Stimulated activated CD8-positive, alpha-beta memory T cell treated with anti-CD3 and anti-CD28 coated beads, Interleukin-12 subunit alpha, Interleukin-12 subunit beta, amount 100 ng/mL, for 24 hours (primary cell): ENCODE data around the gene RNF126.
"Not testable (repeated sequence)": the region's sequence is repeated elsewhere in the genome, so short reads cannot be mapped to it uniquely, and the experiment has no call there.

Experiments used
- DNase-seq: peaks from one replicate; pipeline ENCODE4 v3.0.0-alpha.2; 2020; ENCODE audit errors: extremely low read depth

The RNF126 gene

DNA sequence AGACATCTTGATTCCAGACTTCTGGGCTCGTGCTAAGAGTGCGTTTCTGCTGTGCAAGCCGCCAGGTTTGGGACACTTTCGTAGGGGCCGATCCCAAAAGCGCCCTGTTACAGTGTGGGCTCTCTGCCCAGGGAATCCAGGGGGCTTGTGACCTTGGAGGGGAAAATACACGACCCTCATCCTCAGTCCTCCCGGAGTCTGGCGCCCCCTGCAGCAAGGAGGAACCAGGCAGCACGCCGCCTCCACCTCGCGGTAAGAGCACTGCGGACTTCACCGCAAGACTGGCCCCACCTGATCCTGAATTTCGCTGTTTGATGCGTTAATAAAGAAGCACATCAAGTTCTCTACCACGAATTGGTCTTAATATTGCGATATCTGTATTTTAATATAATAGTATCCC lies 34.8 kb downstream of the RNF126 start:
- no peak for DNase-seq

DNA sequence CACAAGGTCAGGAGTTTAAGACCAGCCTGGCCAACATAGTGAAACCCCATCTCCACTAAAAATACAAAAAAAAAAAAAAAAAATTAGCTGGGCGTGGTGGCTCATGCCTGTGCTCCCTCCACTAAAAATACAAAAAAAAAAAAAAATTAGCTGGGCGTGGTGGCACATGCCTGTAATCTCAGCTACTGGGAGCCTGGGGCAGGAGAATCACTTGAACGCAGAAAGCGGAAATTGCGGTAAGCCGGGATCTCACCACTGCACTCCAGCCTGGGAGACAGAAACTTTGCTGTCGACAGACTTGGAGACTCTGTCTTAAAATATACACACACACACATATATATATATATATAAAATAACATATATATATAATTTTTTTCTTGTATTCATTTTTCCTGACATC lies 36.4 kb downstream of the RNF126 start:
- not testable (repeated sequence) for DNase-seq

- DNase-seq, result no peak
These were observed 37.8 kb downstream of the RNF126 start for GRCh38 chr19:625257-625656.

GRCh38 chr19:624433-625109 lies 38.4 kb downstream of the RNF126 start:
- DNase-seq, result no peak

DNA sequence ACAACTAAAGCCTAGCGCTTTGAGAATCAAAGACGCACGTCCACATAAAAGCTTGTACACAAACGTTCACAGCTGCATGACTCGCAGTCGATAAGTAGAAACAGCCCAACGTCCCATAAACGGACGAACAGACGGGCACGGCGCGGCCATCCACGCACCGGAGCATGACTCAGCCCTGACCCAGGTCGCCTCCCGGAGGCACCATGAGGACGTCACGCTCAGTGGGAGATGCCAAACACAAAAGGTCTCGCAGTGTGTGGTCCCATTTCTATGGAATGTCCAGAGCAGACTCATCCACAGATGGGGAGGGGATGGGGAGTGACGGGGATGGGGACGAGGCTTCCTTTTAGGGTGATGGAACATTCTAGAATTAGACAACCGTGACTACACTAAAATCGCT lies 39.0 kb downstream of the RNF126 start:
- DNase-seq, result no peak

- DNase-seq, result no peak
These were observed 39.7 kb downstream of the RNF126 start for GRCh38 chr19:623175-623916.

- no peak for DNase-seq
These were observed 40.3 kb downstream of the RNF126 start for GRCh38 chr19:622666-623065.

GRCh38 chr19:621819-622218 lies 41.2 kb downstream of the RNF126 start:
- no peak for DNase-seq

DNA sequence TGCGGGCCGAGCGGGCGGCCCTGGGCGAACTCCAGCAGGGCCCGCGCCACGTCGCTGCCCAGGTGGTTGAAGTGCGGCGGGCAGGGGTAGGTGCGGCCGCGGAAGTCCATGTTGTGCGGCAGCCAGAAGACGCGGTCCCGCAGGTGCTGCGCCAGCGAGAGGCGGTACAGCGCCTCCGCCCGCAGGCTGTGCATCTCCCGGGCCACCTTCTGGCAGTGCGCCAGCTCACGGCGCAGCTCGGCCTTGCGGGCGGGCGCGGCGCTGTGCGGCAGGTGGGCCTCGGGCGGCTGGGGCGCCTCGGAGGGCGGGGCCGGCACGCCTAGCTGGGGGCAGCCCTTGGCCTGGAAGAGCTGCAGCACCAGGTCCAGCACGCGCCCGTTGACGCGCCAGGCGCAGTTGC lies 41.8 kb downstream of the RNF126 start:
- DNase-seq, result not testable (repeated sequence)

GRCh38 chr19:620166-620862 lies 42.7 kb downstream of the RNF126 start:
- no peak for DNase-seq

- DNase-seq, result no peak
These were observed 43.6 kb downstream of the RNF126 start for GRCh38 chr19:619286-620002.

- DNase-seq, result no peak
These were observed 44.2 kb downstream of the RNF126 start for GRCh38 chr19:618674-619285.

- no peak for DNase-seq
These were observed 44.8 kb downstream of the RNF126 start for GRCh38 chr19:618247-618619.

DNA sequence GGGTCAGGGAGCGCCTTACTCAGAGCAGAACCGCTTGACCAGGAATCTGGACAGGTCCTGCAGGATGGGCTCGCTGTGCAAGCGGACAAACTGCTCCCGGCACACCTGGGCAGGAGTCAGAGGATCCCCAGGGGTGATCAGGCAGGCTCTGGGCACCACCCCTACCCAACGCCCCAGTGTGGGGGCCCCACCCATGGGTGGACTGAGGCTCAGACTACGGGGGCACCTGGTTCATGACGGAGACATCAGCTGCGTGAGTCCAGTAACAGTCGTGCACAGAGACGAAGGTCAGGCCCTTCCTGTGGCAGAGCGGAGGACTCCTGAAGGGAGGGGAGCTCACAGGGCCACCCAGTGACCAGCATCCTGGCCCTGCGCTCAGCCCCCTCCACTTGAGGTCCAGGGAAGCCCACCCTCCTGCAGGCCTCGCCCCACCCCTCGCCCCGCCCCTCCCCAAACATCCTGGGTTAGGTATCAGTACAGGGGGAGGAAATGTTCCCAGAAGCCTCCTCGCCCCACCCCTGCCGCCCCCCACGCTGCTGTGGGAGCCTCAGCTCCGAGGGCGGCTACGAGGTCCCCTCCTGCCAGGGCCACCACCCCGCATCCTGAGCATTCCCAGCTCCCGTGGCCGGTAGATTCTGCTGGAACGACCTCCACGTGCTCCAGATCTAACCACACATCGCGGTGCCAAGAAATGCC lies 45.3 kb downstream of the RNF126 start:
- DNase-seq, result no peak

DNA sequence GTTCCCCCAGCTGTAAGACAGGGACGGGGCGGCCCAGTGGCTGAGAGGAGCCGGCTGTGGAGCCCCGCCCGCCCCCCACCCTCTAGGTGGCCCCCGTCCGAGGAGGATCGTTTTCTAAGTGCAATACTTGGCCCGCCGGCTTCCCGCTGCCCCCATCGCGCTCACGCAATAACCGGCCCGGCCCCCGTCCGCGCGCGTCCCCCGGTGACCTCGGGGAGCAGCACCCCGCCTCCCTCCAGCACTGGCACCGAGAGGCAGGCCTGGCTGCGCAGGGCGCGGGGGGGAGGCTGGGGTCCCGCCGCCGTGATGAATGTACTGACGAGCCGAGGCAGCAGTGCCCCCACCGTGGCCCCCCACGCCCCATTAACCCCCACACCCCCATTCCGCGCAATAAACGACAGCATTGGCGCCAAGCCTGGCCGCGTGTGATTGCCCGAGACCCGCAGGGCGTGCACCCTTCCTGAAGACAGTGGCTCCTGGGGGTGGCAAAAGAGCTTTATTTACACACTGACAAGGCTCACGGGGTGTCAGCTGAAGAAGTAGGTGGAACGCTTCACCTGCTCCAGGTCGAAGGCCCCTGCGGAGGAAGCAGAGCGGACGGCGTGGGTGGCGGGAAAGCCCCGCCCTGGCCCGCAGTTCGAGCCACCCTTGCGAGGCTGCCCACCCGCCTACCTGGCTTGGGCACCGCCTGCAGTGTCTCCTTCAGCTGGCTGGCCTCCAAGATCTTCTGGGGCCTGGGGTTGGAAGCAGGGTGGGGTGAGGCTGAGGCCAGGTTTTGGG lies 46.1 kb downstream of the RNF126 start:
- DNase-seq, result no peak

DNA sequence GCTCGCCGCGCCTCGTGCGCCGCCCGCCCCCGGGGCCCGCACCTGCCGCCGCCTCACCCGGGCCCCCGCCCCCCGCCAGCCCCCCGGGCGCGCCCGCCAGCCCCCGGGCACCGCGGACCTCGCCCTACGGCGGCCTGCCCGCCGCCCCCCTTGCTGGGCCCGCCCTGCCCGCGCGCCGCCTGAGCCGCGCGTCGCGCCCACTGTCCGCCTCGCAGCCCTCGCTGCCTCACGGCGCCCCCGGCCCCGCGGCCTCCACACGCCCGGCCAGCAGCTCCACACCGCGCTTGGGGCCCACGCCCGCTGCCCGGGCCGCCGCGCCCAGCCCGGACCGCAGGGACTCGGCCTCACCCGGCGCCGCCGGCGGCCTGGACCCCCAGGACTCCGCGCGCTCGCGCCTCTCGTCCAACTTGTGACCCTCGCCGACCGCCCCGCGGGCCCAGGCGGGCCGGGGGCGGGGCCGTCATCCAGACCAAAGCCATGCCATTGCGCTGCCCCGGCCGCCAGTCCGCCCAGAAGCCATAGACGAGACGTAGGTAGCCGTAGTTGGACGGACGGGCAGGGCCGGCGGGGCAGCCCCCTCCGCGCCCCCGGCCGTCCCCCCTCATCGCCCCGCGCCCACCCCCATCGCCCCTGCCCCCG lies 46.8 kb downstream of the RNF126 start:
- DNase-seq, result no peak

GRCh38 chr19:615619-616018 lies 47.4 kb downstream of the RNF126 start:
- DNase-seq, result no peak

DNA sequence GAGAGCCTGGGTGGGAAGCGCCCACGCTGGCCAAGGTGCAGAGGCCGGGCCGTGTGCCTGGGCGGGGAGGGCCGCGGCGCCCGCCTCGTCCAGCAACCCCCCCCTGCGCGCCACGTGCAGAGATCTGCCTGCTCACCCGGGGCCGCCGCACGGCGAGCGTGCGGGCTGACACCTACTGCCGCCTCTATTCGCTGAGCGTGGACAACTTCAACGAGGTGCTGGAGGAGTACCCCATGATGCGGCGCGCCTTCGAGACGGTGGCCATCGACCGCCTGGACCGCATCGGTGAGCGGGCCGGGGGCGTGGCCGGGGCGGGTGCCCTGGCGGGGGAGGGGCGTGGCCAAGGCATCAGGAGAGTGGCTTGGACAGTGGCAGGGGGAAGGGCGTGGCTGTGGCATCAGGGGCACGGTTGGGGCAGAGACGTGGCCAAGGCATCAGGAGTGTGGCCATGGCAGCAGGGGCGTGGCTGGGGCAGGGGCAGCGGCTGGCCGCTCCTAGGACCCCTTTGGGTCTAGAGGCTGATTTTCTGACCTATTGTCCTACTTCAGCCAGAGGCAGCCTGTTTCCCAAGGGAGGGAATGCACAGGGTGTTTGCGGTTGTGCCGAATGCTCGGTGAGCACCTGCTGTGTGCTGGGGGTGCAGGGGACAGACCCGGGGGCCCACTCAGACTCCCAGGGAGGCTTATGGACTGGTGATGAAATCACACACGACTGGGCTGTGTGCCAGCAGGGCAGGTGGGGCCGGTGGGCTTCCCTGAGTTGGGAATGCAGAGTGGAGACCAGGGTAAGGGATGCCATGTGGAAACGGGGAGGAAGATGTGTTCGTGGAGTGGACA lies 49.1 kb downstream of the RNF126 start:
- DNase-seq, result no peak

DNA sequence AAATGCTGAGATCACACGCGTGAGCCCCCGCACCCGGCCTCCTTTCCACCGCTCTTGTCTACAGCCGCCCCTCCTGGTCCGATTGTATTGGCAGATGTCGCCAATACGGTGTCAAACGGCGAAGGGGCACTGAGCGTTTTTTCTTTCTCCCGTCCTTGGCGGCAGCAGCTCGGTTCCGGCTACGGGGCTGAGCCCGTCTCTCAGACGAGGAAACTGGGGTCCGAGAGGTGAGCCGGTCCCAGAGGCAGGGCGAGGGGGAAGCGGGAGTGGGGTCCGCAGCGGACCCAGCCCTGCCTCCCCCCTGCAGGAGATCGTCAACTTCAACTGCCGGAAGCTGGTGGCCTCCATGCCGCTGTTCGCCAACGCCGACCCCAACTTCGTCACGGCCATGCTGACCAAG lies 50.1 kb downstream of the RNF126 start:
- DNase-seq, result no peak
